B cell (primary cell): ENCODE results near the gene PCDH9. TPM values are rescaled to one million over a fixed set of nuclear protein-coding genes. Genes with fewer than 3 reads are reported as not detected.

ENCODE experiments used
- ATAC-seq: fragments of 200-7000 bp; cut with Tn5 transposase; one replicate; pipeline ENCODE4 v1.10.0; 2021; ENCODE audit warnings: low read depth, mild to moderate bottlenecking, moderate number of reproducible peaks, moderate library complexity
- CTCF ChIA-PET: fragments of 350-600 bp; sonication (Branson Sonifier 250); formaldehyde crosslinking; loops from one replicate; lab custom pipeline; 2021; ENCODE audit warnings: antibody characterized with exemption, inconsistent platforms; lab: Charles Lee
- POLR2A ChIA-PET: fragments of 350-600 bp; sonication (Branson Sonifier 250); formaldehyde crosslinking; loops from one replicate; lab custom pipeline; 2021; ENCODE audit warnings: antibody characterized with exemption; lab: Charles Lee
- DNase-seq: peaks from one replicate; pipeline ENCODE4 v3.0.0; 2013
- H2AFZ ChIP-seq: 2 replicates; pipeline ENCODE4 v1.6.1; 2012; ENCODE audit warnings: mild to moderate bottlenecking, low read depth, low read length; ENCODE audit not compliant: insufficient read depth, poor library complexity, severe bottlenecking
- H3K27ac ChIP-seq, 2 donors: 1 replicate in 1 of 2; 2 replicates in 1 of 2; pipeline ENCODE4 v1.5.1; 2012 to 2013; ENCODE audit warnings: low read length in 2 of 2, mild to moderate bottlenecking in 2 of 2, moderate library complexity in 1 of 2
- H3K27me3 ChIP-seq, 4 experiments: fragments of 200-600 bp in 1 of 4; sonication (generic) in 1 of 4; replicated peaks in 1 of 4; 1 replicate in 2 of 4; 2 replicates in 2 of 4; pipeline versions ENCODE4 v1.6.1 to v1.7.0; 2013 to 2016; ENCODE audit warnings: low read length in 3 of 4, mild to moderate bottlenecking in 2 of 4, mixed read lengths in 1 of 4, moderate library complexity in 1 of 4; ENCODE audit not compliant: insufficient read depth in 4 of 4, control insufficient read depth in 3 of 4; ENCODE audit errors: control extremely low read depth in 1 of 4
- H3K36me3 ChIP-seq, 2 experiments: replicated peaks in 1 of 2; 1 replicate in 1 of 2; 2 replicates in 1 of 2; pipeline versions ENCODE4 v1.6.1 to v1.7.1; 2013; ENCODE audit warnings: low read length in 1 of 2; ENCODE audit not compliant: insufficient read depth in 2 of 2, control insufficient read depth in 1 of 2; ENCODE audit errors: control extremely low read depth in 1 of 2, extremely low read depth in 1 of 2
- H3K4me1 ChIP-seq, 2 donors: fragments of 200-600 bp in 1 of 2; sonication (generic) in 1 of 2; 1 replicate in 1 of 2; 2 replicates in 1 of 2; pipeline versions ENCODE4 v1.5.1 to v1.6.1; 2013 to 2017; ENCODE audit warnings: low read length in 2 of 2; ENCODE audit not compliant: control insufficient read depth in 2 of 2, insufficient read depth in 2 of 2
- H3K4me2 ChIP-seq: replicated peaks from 2 replicates; pipeline ENCODE3; 2012; ENCODE audit warnings: mild to moderate bottlenecking, low read depth, low read length; ENCODE audit not compliant: poor library complexity, severe bottlenecking
- H3K4me3 ChIP-seq, 5 experiments: fragments of 200-600 bp in 1 of 5; sonication (generic) in 1 of 5; 1 replicate in 3 of 5; 2 replicates in 2 of 5; pipeline versions ENCODE4 v1.5.1 to v1.7.0; 2011 to 2016; ENCODE audit warnings: low read length in 4 of 5, mild to moderate bottlenecking in 4 of 5, low read depth in 2 of 5, control low read depth in 1 of 5, moderate library complexity in 1 of 5; ENCODE audit not compliant: insufficient read depth in 1 of 5; ENCODE audit errors: control extremely low read depth in 1 of 5, extremely low read depth in 1 of 5
- H3K79me2 ChIP-seq: fragments of 200-600 bp; sonication (generic); one replicate; pipeline ENCODE4 v1.6.0; 2016; ENCODE audit warnings: low read length; ENCODE audit not compliant: control insufficient read depth, insufficient read depth
- H3K9ac ChIP-seq: fragments of 200-600 bp; sonication (generic); 2 replicates; pipeline ENCODE4 v1.6.1; 2017; ENCODE audit warnings: mild to moderate bottlenecking, low read length, moderate library complexity
- H3K9me3 ChIP-seq, 3 donors: one replicate each; pipeline versions ENCODE4 v1.6.1 to v1.7.1; 2013; ENCODE audit warnings: low read length in 2 of 3; ENCODE audit not compliant: control insufficient read depth in 2 of 3, insufficient read depth in 1 of 3; ENCODE audit errors: control extremely low read depth in 1 of 3
- H4K20me1 ChIP-seq: 2 replicates; pipeline ENCODE4 v1.6.0; 2012; ENCODE audit warnings: mild to moderate bottlenecking, low read length; ENCODE audit not compliant: insufficient read depth, control insufficient read depth, poor library complexity, severe bottlenecking
- H3K27ac Mint-ChIP-seq: one replicate; pipeline ENCODE4 v1.8.0; 2021; ENCODE audit warnings: mixed read lengths
- H3K27me3 Mint-ChIP-seq: one replicate; pipeline ENCODE4 v1.8.0; 2021; ENCODE audit warnings: mixed read lengths
- H3K4me1 Mint-ChIP-seq: one replicate; pipeline ENCODE4 v1.8.0; 2021; ENCODE audit warnings: mixed read lengths
- H3K4me3 Mint-ChIP-seq: one replicate; pipeline ENCODE4 v1.8.0; 2021; ENCODE audit warnings: mixed read lengths
- H3K9me3 Mint-ChIP-seq: one replicate; pipeline ENCODE4 v1.8.0; 2022; ENCODE audit warnings: mixed read lengths; ENCODE audit not compliant: insufficient read depth
- CTCF ChIP-seq: fragments of 200-600 bp; IDR thresholded peaks from one replicate; pipeline ENCODE4 v1.8.0; 2022; ENCODE audit warnings: antibody characterized with exemption, mild to moderate bottlenecking
- EZH2 ChIP-seq: IDR thresholded peaks from 2 replicates; pipeline ENCODE4 v1.6.1; 2012; ENCODE audit warnings: borderline replicate concordance, low read depth, mild to moderate bottlenecking, moderate library complexity, low read length; ENCODE audit not compliant: insufficient read depth, poor library complexity, severe bottlenecking
- WGBS: methylation state at CpG from one replicate; pipeline ENCODE4 v1.1.5; 2013; ENCODE audit warnings: missing lambda C conversion rate; ENCODE audit not compliant: insufficient coverage; 5-methylcytosine and 5-hydroxymethylcytosine counted together
- intact Hi-C: fragments of 100-400 bp; cut with micrococcal nuclease; formaldehyde crosslinking; loops from one replicate; pipeline ENCODE4 v1.10.0; 2022
- polyA plus RNA-seq: library from polyadenylated mRNA; depleted of rRNA; stranded (reverse); fragments of >200 nt; gene quantifications from 2 replicates; pipeline ENCODE4 v1.2.3, GENCODE V29; 2012
- total RNA-seq, 2 donors: library from RNA; stranded (reverse); fragments of 120-200 nt in 1 of 2; gene quantifications; 1 replicate in 1 of 2; 2 replicates in 1 of 2; pipeline versions ENCODE4 v1.2.3 to v1.2.4, GENCODE V29; 2013 to 2022

The PCDH9 gene
- total and polyA plus RNA-seq, 2 donors (not counting 1 experiment from before 2014, with no cell fraction given): 13.1 to 21.8 TPM

GRCh38 chr13:66265371-66265770, 964.8 kb downstream of the PCDH9 start:
- Histone ChIP-seq H3K36me3 (no peaks in the 10 kb centered on the region), H4K20me1 (no peaks in the 10 kb centered on the region), H3K4me1 (no peaks in the 10 kb centered on the region), H3K27me3 (no peaks in the 10 kb centered on the region), H3K4me3 (no peak overlapping the region), H3K79me2 (no peaks in the 10 kb centered on the region), H2AFZ (no peak overlapping the region), H3K4me2 (no peak overlapping the region), H3K27ac (no peak overlapping the region), H3K9ac (no peak overlapping the region), H3K9me3 (no peaks in the 10 kb centered on the region)
- ChIA-PET CTCF (no interaction called here), POLR2A (no interaction called here)
- no peak for TF ChIP-seq EZH2
- no peak for TF ChIP-seq CTCF
- intact Hi-C loops: no loop called here
- Mint-ChIP-seq H3K27me3 (peaks cover 2% of the 10 kb centered on the region), H3K4me1 (no peaks in the 10 kb centered on the region), H3K27ac (no peak overlapping the region), H3K4me3 (no peak overlapping the region), H3K9me3 (no peaks in the 10 kb centered on the region)
- WGBS: 100% methylated on average over 1 of the region's 4 CpGs
- DNase-seq: no peak
- no peak for ATAC-seq

GRCh38 chr13:66264971-66265370, 965.2 kb downstream of the PCDH9 start:
- Histone ChIP-seq H3K36me3 (no peaks in the 10 kb centered on the region), H3K9me3 (no peaks in the 10 kb centered on the region), H4K20me1 (no peaks in the 10 kb centered on the region), H3K9ac (no peak overlapping the region), H3K4me3 (no peak overlapping the region), H3K79me2 (no peaks in the 10 kb centered on the region), H3K4me1 (no peaks in the 10 kb centered on the region), H3K4me2 (no peak overlapping the region), H3K27me3 (no peaks in the 10 kb centered on the region), H3K27ac (no peak overlapping the region), H2AFZ (no peak overlapping the region)
- CTCF ChIA-PET: no interaction called here
- H3K4me1 Mint-ChIP-seq: no peaks in the 10 kb centered on the region
- DNase-seq: no peak
- ATAC-seq: no peak
- H3K9me3 Mint-ChIP-seq: no peaks in the 10 kb centered on the region
- no CpG with 5 or more reads among the region's 5 CpGs for WGBS
- intact Hi-C loops: no loop called here
- TF ChIP-seq CTCF: no peak
- no peak for TF ChIP-seq EZH2
- H3K27ac Mint-ChIP-seq: no peak overlapping the region
- peaks cover 2% of the 10 kb centered on the region for H3K27me3 Mint-ChIP-seq
- H3K4me3 Mint-ChIP-seq: no peak overlapping the region
- POLR2A ChIA-PET: no interaction called here
